ENCODE results near the gene GRID2.

The GRID2 gene

GRCh38 chr4:93568758-93569157 lies 1265.0 kb downstream of the GRID2 start:
- Histone ChIP-seq H3K9me3 (ENCODE audit: severe bottlenecking) (no peaks in the 10 kb centered on the region), H3K27me3 (ENCODE audit: insufficient read depth, low read depth, severe bottlenecking) (no peaks in the 10 kb centered on the region), H3K4me3 (ENCODE audit: low read depth, low read length) (no peak overlapping the region), H3K27ac (no peak overlapping the region), H3K36me3 (no peaks in the 10 kb centered on the region)
- no peak for DNase-seq
- TF ChIP-seq CTCF (IDR thresholded peaks at IDR 0.05; ENCODE audit: low read depth, low read length), result no peak

- no peaks in the 10 kb centered on the region for H3K36me3 ChIP-seq
- no peak for TF ChIP-seq CTCF (IDR thresholded peaks at IDR 0.05; ENCODE audit: low read depth, low read length)
- H3K27ac ChIP-seq, result no peak overlapping the region
- H3K27me3 ChIP-seq (ENCODE audit: insufficient read depth, low read depth, severe bottlenecking), result no peaks in the 10 kb centered on the region
- no peaks in the 10 kb centered on the region for H3K9me3 ChIP-seq (ENCODE audit: severe bottlenecking)
- no peak for DNase-seq
- no peak overlapping the region for H3K4me3 ChIP-seq (ENCODE audit: low read depth, low read length)
Observed at GRCh38 chr4:93573285-93573684, 1269.5 kb downstream of the GRID2 start.

DNA sequence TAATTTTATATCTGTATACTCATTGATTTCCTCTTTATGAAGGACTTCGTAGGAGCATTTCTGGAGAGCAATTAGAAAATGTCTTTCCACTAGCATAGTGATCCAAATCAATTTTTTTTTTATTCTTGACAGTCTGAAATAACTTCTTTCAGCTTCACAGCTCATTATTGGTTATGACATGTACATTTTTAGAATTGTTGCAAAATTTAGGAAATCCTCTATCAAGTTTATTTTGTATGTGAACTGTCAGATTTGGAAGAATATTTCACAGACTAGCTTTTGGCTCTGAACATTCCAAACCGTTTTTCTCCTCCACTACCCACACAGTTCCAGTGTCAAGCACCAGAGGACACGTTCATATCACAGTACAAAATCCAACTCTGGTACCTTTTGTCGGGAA lies 1275.2 kb downstream of the GRID2 start:
- H3K4me3 ChIP-seq (ENCODE audit: low read depth, low read length), result no peak overlapping the region
- no peak for DNase-seq
- no peak for TF ChIP-seq CTCF (IDR thresholded peaks at IDR 0.05; ENCODE audit: low read depth, low read length)

DNA sequence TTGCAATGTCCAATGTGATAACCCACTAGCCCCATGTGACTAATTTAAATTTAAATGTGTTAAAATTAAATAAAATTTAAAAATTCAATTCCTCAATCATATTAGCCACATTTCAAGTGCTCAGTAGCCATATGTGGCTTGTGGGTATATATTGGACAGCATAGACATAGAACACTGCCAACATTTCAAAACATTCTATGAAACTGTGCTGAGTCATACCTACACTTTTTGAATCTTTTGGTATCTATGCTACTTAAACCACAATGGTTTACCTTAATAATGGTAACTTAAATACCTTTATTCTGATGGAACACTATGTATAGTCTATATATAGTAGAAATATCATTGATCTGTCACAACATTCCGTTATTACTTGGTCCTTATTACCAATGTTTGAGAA lies 1301.4 kb downstream of the GRID2 start:
- no peaks in the 10 kb centered on the region for H3K9me3 ChIP-seq (ENCODE audit: severe bottlenecking)
- DNase-seq, result no peak
- TF ChIP-seq CTCF (IDR thresholded peaks at IDR 0.05; ENCODE audit: low read depth, low read length), result no peak

More for the DNA sequence above, 1275.2 kb downstream of the GRID2 start:
- no peaks in the 10 kb centered on the region for H3K36me3 ChIP-seq
- no peak overlapping the region for H3K27ac ChIP-seq
- H3K27me3 ChIP-seq (ENCODE audit: insufficient read depth, low read depth, severe bottlenecking), result no peaks in the 10 kb centered on the region
- H3K9me3 ChIP-seq (ENCODE audit: severe bottlenecking), result no peaks in the 10 kb centered on the region

GRCh38 chr4:93617606-93618005 lies 1313.8 kb downstream of the GRID2 start:
- no peak for DNase-seq
- no peak for TF ChIP-seq CTCF (IDR thresholded peaks at IDR 0.05; ENCODE audit: low read depth, low read length)
- no peaks in the 10 kb centered on the region for H3K9me3 ChIP-seq (ENCODE audit: severe bottlenecking)
- H3K27me3 ChIP-seq (ENCODE audit: insufficient read depth, low read depth, severe bottlenecking), result no peaks in the 10 kb centered on the region
- no peak overlapping the region for H3K27ac ChIP-seq
- no peak overlapping the region for H3K4me3 ChIP-seq (ENCODE audit: low read depth, low read length)
- H3K36me3 ChIP-seq, result no peaks in the 10 kb centered on the region

More for the DNA sequence above, 1301.4 kb downstream of the GRID2 start:
- H3K27me3 ChIP-seq (ENCODE audit: insufficient read depth, low read depth, severe bottlenecking), result no peaks in the 10 kb centered on the region
- no peak overlapping the region for H3K4me3 ChIP-seq (ENCODE audit: low read depth, low read length)
- H3K27ac ChIP-seq, result no peak overlapping the region
- H3K36me3 ChIP-seq, result no peaks in the 10 kb centered on the region

DNA sequence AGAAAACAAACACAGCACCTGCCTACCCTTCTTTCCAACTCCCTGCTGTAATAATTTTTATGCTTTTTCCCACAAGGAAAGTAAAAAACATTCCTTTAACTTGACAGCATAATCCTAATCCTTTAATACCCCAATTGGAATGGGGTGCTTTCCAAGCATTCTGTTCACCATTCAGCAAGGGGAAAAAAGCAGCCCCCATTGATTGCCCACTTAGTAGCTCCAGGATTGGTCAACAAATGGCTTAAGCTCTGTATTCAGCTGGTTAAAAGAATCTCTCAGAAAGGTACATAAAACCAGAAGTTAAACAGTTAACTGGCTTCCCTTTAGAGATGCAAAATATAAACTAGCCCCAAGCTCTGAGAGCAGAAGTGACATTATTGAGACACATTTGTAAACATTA lies 1330.0 kb downstream of the GRID2 start:
- no peaks in the 10 kb centered on the region for H3K27me3 ChIP-seq (ENCODE audit: insufficient read depth, low read depth, severe bottlenecking)
- no peaks in the 10 kb centered on the region for H3K9me3 ChIP-seq (ENCODE audit: severe bottlenecking)
- no peaks in the 10 kb centered on the region for H3K36me3 ChIP-seq
- no peak overlapping the region for H3K27ac ChIP-seq
- no peak overlapping the region for H3K4me3 ChIP-seq (ENCODE audit: low read depth, low read length)
- TF ChIP-seq CTCF (IDR thresholded peaks at IDR 0.05; ENCODE audit: low read depth, low read length), result no peak
- DNase-seq, result peak; percentile 11

Measured in WERI-Rb-1 (cell line).